Endodermal cell (in vitro differentiated cells): ENCODE results near the gene DLG2. TPM values are rescaled to one million over a fixed set of nuclear protein-coding genes. Genes with fewer than 3 reads are reported as not detected.

Experiments used
- DNase-seq: peaks from one replicate; pipeline ENCODE4 v3.0.0-alpha.2; 2017
- H3K27ac ChIP-seq: 2 replicates; pipeline ENCODE4 v1.5.1; 2013; ENCODE audit warnings: mild to moderate bottlenecking, low read depth, low read length, moderate library complexity
- H3K27me3 ChIP-seq: 2 replicates; pipeline ENCODE4 v1.6.1; 2013; ENCODE audit warnings: mild to moderate bottlenecking, low read length, moderate library complexity; ENCODE audit not compliant: insufficient read depth, control insufficient read depth, poor library complexity, severe bottlenecking
- H3K36me3 ChIP-seq: 2 replicates; pipeline ENCODE4 v1.7.0; 2013; ENCODE audit warnings: mild to moderate bottlenecking, low read length, moderate library complexity; ENCODE audit not compliant: control insufficient read depth, insufficient read depth
- H3K4me1 ChIP-seq: one replicate; pipeline ENCODE4 v1.7.0; 2013; ENCODE audit warnings: low read length; ENCODE audit not compliant: control insufficient read depth, insufficient read depth
- H3K4me3 ChIP-seq: 2 replicates; pipeline ENCODE4 v1.5.1; 2013; ENCODE audit warnings: mild to moderate bottlenecking, low read length, moderate library complexity
- H3K9ac ChIP-seq: 2 replicates; pipeline ENCODE4 v1.6.1; 2013; ENCODE audit warnings: mild to moderate bottlenecking, low read length, moderate library complexity; ENCODE audit not compliant: poor library complexity, severe bottlenecking; ENCODE audit errors: extremely low read depth
- H3K9me3 ChIP-seq: 2 replicates; pipeline ENCODE4 v1.6.1; 2013; ENCODE audit warnings: mild to moderate bottlenecking, low read length, moderate library complexity; ENCODE audit not compliant: control insufficient read depth
- H3K27ac Mint-ChIP-seq: 2 replicates; pipeline ENCODE4 v1.8.0; 2020; ENCODE audit warnings: mixed read lengths
- H3K27me3 Mint-ChIP-seq: 2 replicates; pipeline ENCODE4 v1.8.0; 2021; ENCODE audit warnings: mild to moderate bottlenecking, mixed read lengths; ENCODE audit not compliant: insufficient read depth
- H3K36me3 Mint-ChIP-seq: 2 replicates; pipeline ENCODE4 v1.8.0; 2020; ENCODE audit warnings: low read depth, mixed read lengths
- H3K4me1 Mint-ChIP-seq: 2 replicates; pipeline ENCODE4 v1.8.0; 2020; ENCODE audit warnings: mixed read lengths
- H3K4me3 Mint-ChIP-seq: 2 replicates; pipeline ENCODE4 v1.8.0; 2020; ENCODE audit warnings: mild to moderate bottlenecking, moderate library complexity, mixed read lengths
- H3K9me3 Mint-ChIP-seq: 2 replicates; pipeline ENCODE4 v1.8.0; 2020; ENCODE audit warnings: mild to moderate bottlenecking, mixed read lengths
- WGBS, 2 experiments: methylation state at CpG; one replicate each; pipeline versions ENCODE4 v1.1.5 to v1.1.7; 2013; ENCODE audit warnings: missing lambda C conversion rate in 2 of 2, mixed read lengths in 1 of 2; ENCODE audit not compliant: insufficient coverage in 1 of 2, insufficient read length in 1 of 2; 5-methylcytosine and 5-hydroxymethylcytosine counted together
- total RNA-seq, 2 donors: library from RNA; stranded (reverse); fragmentation: NEBNext Ultra II Directional in 1 of 2; extraction: Animal tissue kit (Norgen Biotek cat#: 25700) in 1 of 2; gene quantifications; 2 replicates in 1 of 2; 3 replicates in 1 of 2; pipeline ENCODE4 v1.2.1, GENCODE V29; 2021
- TF ChIP-seq, protein P1 (sequence below): fragments of 200-600 bp; sonication (generic); conservative IDR thresholded peaks from 2 replicates; pipeline ENCODE4 v1.5.0; 2021; ENCODE audit warnings: antibody characterized with exemption, mild to moderate bottlenecking

Gene DLG2
- total RNA-seq, 2 donors from 2014 or later, result 9.6 to 10.6 TPM

DNA sequence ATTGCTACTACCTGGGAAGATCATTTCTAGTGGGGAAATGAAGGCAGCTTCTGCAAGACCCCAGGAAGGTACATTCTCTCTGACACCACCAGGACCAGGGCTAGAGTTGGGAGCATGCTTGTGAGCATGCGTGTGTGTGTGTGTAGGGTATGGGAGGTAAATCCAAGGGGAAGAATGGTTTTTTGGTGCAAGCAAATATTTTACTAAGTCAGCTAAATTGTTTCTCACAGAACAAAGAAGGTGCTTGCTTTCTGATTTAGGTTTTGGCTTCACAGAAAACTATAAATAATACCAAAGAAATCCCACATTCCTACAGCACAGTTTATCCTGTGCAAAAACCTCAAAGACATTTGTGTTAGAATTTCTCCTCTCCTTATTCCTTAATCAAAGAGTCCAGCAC is 1996.9 kb downstream of the DLG2 start:
- TF ChIP-seq, protein P1, sequence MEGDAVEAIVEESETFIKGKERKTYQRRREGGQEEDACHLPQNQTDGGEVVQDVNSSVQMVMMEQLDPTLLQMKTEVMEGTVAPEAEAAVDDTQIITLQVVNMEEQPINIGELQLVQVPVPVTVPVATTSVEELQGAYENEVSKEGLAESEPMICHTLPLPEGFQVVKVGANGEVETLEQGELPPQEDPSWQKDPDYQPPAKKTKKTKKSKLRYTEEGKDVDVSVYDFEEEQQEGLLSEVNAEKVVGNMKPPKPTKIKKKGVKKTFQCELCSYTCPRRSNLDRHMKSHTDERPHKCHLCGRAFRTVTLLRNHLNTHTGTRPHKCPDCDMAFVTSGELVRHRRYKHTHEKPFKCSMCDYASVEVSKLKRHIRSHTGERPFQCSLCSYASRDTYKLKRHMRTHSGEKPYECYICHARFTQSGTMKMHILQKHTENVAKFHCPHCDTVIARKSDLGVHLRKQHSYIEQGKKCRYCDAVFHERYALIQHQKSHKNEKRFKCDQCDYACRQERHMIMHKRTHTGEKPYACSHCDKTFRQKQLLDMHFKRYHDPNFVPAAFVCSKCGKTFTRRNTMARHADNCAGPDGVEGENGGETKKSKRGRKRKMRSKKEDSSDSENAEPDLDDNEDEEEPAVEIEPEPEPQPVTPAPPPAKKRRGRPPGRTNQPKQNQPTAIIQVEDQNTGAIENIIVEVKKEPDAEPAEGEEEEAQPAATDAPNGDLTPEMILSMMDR, result no peak
- Mint-ChIP-seq H3K27ac (no peak overlapping the region), H3K36me3 (no peaks in the 10 kb centered on the region), H3K27me3 (no peaks in the 10 kb centered on the region), H3K9me3 (no peaks in the 10 kb centered on the region), H3K4me3 (no peak overlapping the region), H3K4me1 (no peaks in the 10 kb centered on the region)
- Histone ChIP-seq H3K9ac (no peak overlapping the region), H3K4me1 (no peaks in the 10 kb centered on the region), H3K27me3 (no peaks in the 10 kb centered on the region), H3K4me3 (no peak overlapping the region), H3K36me3 (no peaks in the 10 kb centered on the region), H3K9me3 (no peaks in the 10 kb centered on the region), H3K27ac (no peak overlapping the region)
- DNase-seq, result no peak
- WGBS, 2 experiments, result no CpG with 5 or more reads among the region's 1 CpG

DNA sequence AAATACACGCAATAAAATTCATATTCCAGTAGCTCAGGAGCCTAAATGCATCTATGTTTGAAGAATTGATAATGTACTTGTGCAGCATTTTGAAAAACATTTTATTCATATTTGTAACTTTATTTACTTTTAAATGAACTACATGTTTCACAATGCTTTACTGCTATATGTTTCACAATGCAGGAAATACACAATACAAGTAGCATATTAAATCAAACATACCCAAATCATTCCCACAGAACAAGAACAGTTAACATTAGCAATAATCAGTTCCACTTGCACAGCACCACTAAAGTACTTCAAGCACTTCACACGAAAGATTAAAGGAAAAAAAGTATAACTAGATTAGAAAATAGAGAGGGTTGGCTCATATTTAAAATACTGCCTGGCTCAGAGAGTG is 1997.4 kb downstream of the DLG2 start:
- Mint-ChIP-seq H3K36me3 (no peaks in the 10 kb centered on the region), H3K27me3 (no peaks in the 10 kb centered on the region), H3K9me3 (no peaks in the 10 kb centered on the region), H3K27ac (no peak overlapping the region), H3K4me3 (no peak overlapping the region), H3K4me1 (no peaks in the 10 kb centered on the region)
- no peaks in the 10 kb centered on the region for H3K27me3 ChIP-seq
- H3K4me3 ChIP-seq, result no peak overlapping the region
- no peak overlapping the region for H3K27ac ChIP-seq
- H3K36me3 ChIP-seq, result no peaks in the 10 kb centered on the region
- WGBS, 2 experiments, result 83 to 90% methylated on average over 2 of the region's 2 CpGs
- H3K4me1 ChIP-seq, result no peaks in the 10 kb centered on the region
- no peak overlapping the region for H3K9ac ChIP-seq
- TF ChIP-seq, protein P1, result no peak
- H3K9me3 ChIP-seq, result no peaks in the 10 kb centered on the region
- DNase-seq, result no peak

DNA sequence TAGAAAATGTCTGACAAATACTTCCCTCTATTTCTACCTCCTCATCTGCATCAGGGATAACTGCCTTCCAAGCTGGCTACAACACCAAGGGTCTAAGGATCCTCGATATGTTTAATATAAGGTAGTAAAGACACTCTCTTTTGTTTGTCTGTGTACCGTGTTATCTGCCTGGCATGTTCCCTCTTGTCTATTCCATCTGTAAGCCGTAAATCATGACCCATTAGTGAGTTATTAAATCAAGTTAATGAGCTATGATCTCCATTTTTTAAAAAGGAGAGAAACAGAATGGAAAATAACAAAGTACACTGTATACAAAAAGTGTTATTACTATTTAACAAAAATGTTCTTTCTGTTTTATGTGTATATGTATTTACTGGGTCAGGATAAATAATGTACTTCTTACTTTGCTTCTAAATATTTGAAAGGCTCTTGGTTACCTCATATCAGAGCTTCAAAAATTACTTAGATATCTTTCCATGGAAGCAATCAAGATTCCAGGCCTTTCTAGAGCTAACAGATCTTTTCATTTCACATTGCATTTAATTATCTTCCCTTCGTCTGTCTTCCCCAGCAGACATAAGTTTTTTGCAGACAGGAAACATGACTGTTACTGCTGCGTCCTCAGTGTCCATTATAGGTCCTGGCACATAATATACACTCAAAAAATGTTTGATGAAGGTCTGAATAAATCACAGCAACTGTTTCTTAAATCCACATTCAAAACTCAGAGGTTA is 1998.4 kb downstream of the DLG2 start:
- no peak overlapping the region for H3K27ac ChIP-seq
- no peaks in the 10 kb centered on the region for H3K36me3 ChIP-seq
- no peak overlapping the region for H3K4me3 Mint-ChIP-seq
- no peaks in the 10 kb centered on the region for H3K27me3 ChIP-seq
- TF ChIP-seq, protein P1, result no peak
- no peak for DNase-seq
- no peaks in the 10 kb centered on the region for H3K36me3 Mint-ChIP-seq
- H3K27ac Mint-ChIP-seq, result no peak overlapping the region
- no peaks in the 10 kb centered on the region for H3K9me3 Mint-ChIP-seq
- no peaks in the 10 kb centered on the region for H3K4me1 ChIP-seq
- H3K4me3 ChIP-seq, result no peak overlapping the region
- 92 to 96% methylated on average over 2 to 5 of the region's 5 CpGs for WGBS, 2 experiments
- no peaks in the 10 kb centered on the region for H3K4me1 Mint-ChIP-seq
- H3K27me3 Mint-ChIP-seq, result no peaks in the 10 kb centered on the region
- H3K9ac ChIP-seq, result no peak overlapping the region
- H3K9me3 ChIP-seq, result no peaks in the 10 kb centered on the region
